Lower leg skin (tissue), 3 donors: ENCODE data around the gene SOCS6.

ENCODE experiments used
- POLR2A ChIP-seq, 2 donors: fragments of 450-650 bp; IDR thresholded peaks; one replicate each; pipeline ENCODE4 v1.6.1; 2016 to 2017; ENCODE audit warnings: antibody characterized with exemption in 2 of 2, mild to moderate bottlenecking in 1 of 2, moderate library complexity in 1 of 2
- TF ChIP-seq, protein P1 (sequence below), 3 donors: fragments of 450-650 bp; IDR thresholded peaks; one replicate each; pipeline ENCODE4 v1.5.1; 2016; ENCODE audit warnings: antibody characterized with exemption in 3 of 3, mild to moderate bottlenecking in 3 of 3, moderate library complexity in 2 of 3

DNA sequence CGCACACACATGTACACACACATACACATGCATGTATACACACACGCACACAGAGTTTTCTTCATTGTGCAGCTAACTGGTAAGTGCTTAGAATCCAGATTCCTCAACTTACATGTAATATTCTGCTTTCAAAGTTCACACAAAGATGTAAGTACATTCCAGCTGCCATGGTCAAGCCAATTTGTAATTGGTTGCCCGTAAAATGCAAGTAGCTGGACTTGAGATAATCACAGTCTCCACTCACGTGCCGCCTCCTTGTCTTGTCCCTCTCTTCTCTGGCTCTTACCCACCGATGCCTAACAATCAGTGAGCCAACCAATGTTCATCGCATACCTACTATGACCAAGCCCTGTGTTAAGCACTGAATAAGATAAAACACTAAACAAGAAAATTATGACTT is 77.8 kb downstream of the SOCS6 start:
- TF ChIP-seq, protein P1, sequence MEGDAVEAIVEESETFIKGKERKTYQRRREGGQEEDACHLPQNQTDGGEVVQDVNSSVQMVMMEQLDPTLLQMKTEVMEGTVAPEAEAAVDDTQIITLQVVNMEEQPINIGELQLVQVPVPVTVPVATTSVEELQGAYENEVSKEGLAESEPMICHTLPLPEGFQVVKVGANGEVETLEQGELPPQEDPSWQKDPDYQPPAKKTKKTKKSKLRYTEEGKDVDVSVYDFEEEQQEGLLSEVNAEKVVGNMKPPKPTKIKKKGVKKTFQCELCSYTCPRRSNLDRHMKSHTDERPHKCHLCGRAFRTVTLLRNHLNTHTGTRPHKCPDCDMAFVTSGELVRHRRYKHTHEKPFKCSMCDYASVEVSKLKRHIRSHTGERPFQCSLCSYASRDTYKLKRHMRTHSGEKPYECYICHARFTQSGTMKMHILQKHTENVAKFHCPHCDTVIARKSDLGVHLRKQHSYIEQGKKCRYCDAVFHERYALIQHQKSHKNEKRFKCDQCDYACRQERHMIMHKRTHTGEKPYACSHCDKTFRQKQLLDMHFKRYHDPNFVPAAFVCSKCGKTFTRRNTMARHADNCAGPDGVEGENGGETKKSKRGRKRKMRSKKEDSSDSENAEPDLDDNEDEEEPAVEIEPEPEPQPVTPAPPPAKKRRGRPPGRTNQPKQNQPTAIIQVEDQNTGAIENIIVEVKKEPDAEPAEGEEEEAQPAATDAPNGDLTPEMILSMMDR (IDR thresholded peaks at IDR 0.05): no peak
- no peak for TF ChIP-seq POLR2A (IDR thresholded peaks at IDR 0.05)
